SW480 (cell line): ENCODE data around the gene ELOA.
"Not testable (repeated sequence)": the region's sequence is repeated elsewhere in the genome, so short reads cannot be mapped to it uniquely, and the experiment has no call there.

Experiments used
- DNase-seq: peaks from one replicate; pipeline ENCODE4 v3.0.0-alpha.2; 2016; ENCODE audit warnings: low spot score

Gene ELOA

DNA sequence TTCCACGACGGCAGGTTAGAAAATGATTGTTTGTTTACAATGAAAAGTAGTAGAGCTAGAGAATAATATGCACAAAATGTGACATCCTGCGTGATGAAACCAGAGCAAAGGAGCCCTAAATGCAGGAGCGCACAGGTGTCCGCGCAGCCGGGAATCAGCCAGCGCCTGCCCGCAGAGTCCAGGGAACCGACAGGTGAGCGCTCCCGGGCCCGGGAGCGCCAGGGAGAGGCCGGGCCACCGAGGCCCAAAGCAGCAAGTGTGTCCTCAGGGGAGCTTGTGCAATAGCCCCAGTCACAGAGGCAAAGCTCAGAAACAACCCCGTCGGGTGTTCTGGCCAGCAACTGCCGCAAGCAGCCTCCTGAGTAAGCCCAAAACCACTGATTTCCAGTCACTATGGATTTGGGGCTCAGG, 58.1 kb downstream of the ELOA start:
- DNase-seq: no peak

DNA sequence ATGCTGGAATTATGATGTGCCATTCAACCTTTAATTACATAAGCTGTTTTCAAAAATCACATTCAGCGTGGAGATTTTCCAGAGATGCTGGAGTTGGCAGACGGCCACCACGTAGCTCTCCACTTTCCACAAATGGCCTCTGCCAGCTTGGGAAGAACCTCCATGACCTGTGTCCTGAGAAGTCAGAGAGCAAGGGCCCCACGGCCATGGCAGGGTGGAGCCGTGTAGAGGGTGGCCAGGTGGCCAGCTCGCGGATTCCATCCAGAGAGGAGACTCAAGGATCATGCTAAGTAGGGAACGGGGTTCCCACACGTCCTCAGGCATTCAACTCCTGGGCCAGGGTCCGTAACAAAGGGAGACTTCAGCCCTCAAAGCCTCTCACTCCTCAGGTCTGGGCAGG, 58.6 kb downstream of the ELOA start:
- no peak for DNase-seq

DNA sequence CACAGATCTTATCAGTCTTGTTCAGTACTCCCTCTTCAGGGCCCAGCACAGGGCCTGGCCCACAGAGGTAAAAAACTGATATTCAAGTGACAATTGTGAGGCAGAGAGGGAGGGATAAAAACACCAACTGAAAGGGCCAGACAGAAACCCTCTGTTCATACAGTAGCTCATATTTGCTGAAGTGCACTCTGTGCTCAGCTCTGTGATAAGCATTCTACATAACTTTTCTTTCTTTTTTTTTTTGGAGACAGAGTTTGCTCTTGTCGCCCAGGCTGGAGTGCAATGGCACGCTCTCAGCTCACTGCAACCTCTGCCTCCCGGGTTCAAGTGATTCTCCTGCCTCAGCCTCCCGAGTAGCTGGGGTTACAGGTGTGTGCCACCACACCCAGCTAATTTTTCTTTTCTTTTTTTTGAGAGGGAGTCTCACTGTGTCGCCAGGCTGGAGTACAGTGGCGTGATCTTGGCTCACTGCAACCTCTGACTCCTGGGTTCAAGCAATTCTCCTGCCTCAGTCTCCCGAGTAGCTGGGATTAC, 59.6 kb downstream of the ELOA start:
- not testable (repeated sequence) for DNase-seq

- no peak for DNase-seq
These were observed 60.4 kb downstream of the ELOA start for GRCh38 chr1:23803674-23804073.

GRCh38 chr1:23804183-23804835, 61.0 kb downstream of the ELOA start:
- DNase-seq: no peak

DNA sequence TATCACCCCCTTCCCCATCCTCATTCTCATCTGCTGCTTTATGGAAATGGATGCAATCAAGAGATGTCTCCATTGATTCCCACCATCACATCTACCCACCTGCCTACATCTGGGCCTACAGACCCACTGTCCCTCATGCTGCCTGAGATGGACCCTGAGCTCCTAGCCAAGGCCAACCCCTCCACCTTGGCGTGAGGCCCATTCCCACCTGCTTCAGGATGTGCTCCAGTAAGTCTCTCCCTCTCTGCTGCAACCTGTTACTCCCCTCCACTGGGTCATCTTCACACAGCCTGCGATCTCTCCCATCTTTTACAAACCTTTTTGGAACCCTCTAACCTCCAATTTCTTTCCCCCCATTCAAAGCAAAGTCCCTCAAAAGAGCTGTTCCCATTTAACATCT, 61.8 kb downstream of the ELOA start:
- no peak for DNase-seq

DNA sequence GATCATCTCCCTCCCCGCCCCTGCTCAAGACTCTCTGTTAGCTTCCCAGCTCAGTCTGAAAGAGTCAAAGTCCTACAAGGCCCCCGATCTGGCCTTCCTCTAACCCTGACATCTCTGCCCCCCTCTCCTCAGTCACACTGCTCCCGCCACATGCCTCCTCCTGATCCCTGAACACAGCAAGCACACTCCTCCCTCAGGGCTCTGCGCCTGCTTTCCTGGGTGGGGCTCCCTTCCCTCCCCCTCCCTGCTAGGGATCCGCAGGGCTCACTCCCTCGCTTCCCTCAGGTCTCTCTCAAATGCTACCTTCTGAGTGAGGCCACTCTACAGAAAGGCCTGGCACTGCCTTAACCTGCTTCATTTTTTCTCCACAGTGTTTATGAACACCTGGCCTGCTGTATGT, 63.0 kb downstream of the ELOA start:
- no peak for DNase-seq

DNA sequence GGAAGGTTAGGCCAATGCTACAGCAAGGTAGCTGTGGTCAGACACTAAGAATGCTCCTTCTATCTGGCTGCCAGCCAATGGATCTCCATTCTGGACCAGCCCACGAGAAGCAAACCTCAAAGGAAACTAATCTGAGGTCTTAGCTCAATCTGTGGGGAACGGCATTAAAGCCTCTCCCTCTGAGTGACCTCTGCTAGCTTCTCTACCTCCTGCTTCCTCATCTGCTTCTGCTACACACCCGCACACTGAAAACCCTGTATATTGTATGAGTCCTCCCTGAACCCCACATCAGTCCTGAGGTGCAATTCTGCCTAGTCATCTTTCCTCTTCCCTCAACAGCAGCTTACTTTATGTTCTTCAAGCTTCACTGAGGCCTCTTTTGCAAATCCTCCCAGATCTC, 64.2 kb downstream of the ELOA start:
- no peak for DNase-seq

GRCh38 chr1:23809751-23810171, 66.5 kb downstream of the ELOA start:
- DNase-seq: peak; percentile 78

DNA sequence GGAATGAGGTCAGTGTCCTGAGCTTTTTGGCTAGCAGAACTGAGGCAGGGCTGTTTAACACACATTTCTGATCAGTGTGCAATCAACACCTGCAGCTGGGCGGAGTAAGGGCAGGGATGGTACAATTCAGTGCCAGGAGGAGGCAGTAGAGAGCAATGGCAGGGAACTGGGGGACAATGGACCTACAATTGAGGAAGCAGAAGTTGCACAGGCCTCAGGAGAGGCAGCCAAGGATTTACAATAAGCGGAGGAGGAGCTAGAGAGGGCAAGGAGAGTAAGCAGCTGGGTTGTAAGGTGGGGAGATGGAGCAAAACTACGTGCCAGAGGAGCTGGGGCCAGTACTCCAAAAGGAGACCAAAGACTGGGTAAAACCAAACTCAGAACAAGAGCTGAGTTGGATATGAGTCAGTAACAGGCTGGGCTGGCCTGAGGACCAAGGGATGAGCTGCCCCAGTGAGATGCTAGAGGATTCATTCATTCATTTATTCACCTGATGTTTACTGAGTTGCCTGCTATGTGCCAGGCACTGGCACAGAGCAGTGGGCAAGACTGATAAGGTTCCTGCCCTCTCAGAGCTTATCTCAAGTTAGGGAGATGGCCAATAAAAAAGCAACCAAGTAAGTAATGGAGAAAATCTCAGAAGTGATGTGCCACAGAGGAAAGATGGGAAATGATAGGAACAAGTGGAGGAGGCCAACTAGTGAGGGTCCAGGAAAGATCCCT, 67.7 kb downstream of the ELOA start:
- no peak for DNase-seq
